Measurements from ENCODE around the gene PAGE2B. TPM values are rescaled to one million over a fixed set of nuclear protein-coding genes. Genes with fewer than 3 reads are reported as not detected.
"Not testable (repeated sequence)": the region's sequence is repeated elsewhere in the genome, so short reads cannot be mapped to it uniquely, and the experiment has no call there.

Gene PAGE2B
- total and polyA plus RNA-seq, 9 of the 15 experiments (the other 6 are each of a cell fraction or from before 2014, with no cell fraction given), result 1.8 to 36.0 (median 16.5) TPM

DNA sequence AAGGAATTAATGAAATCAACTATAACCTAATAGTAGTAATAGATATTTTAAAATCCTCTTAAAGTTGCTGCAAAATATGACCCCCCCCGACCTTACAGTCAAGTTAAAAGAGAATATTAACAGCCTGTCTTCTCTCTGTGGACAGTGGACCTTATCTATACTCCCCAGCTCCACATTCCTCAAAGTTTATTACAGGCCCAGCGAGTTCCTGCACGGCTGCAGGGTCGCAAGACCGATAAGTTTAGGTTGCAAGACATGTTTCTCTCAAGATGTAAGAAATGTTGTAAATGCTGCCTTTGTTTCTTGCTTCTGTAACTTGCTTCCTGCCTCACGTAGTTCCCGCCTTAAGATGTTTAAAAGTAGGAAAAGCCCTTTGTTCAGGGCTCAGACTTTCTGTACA lies 41.8 kb downstream of the PAGE2B start (continued):
- TF ChIP-seq, protein P1, sequence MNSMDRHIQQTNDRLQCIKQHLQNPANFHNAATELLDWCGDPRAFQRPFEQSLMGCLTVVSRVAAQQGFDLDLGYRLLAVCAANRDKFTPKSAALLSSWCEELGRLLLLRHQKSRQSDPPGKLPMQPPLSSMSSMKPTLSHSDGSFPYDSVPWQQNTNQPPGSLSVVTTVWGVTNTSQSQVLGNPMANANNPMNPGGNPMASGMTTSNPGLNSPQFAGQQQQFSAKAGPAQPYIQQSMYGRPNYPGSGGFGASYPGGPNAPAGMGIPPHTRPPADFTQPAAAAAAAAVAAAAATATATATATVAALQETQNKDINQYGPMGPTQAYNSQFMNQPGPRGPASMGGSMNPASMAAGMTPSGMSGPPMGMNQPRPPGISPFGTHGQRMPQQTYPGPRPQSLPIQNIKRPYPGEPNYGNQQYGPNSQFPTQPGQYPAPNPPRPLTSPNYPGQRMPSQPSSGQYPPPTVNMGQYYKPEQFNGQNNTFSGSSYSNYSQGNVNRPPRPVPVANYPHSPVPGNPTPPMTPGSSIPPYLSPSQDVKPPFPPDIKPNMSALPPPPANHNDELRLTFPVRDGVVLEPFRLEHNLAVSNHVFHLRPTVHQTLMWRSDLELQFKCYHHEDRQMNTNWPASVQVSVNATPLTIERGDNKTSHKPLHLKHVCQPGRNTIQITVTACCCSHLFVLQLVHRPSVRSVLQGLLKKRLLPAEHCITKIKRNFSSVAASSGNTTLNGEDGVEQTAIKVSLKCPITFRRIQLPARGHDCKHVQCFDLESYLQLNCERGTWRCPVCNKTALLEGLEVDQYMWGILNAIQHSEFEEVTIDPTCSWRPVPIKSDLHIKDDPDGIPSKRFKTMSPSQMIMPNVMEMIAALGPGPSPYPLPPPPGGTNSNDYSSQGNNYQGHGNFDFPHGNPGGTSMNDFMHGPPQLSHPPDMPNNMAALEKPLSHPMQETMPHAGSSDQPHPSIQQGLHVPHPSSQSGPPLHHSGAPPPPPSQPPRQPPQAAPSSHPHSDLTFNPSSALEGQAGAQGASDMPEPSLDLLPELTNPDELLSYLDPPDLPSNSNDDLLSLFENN (IDR thresholded peaks at IDR 0.05; ENCODE audit: low read depth in 2 of 2, low read length in 2 of 2), result peak in 1 of 2 experiments; percentile 79; a peak in 2 of 4 replicates
- peak; percentile 60; the same call in 1 of the 2 replicates for TF ChIP-seq RNF2 (IDR thresholded peaks at IDR 0.05)
- TF ChIP-seq CBFA2T3 (IDR thresholded peaks at IDR 0.05), result peak; percentile 95
- TF ChIP-seq TEAD1 (CRISPR knock-in tag; IDR thresholded peaks at IDR 0.05), result peak; percentile 87 to 95; a peak in 3 of 4 replicates
- TF ChIP-seq, protein P2, sequence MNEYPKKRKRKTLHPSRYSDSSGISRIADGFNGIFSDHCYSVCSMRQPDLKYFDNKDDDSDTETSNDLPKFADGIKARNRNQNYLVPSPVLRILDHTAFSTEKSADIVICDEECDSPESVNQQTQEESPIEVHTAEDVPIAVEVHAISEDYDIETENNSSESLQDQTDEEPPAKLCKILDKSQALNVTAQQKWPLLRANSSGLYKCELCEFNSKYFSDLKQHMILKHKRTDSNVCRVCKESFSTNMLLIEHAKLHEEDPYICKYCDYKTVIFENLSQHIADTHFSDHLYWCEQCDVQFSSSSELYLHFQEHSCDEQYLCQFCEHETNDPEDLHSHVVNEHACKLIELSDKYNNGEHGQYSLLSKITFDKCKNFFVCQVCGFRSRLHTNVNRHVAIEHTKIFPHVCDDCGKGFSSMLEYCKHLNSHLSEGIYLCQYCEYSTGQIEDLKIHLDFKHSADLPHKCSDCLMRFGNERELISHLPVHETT (CRISPR knock-in tag; conservative IDR thresholded peaks at IDR 0.05 in 1 of 2, IDR thresholded peaks at IDR 0.05 in 1 of 2), result 0 out of 4 replicates have a peak, but pooled peaks of 1 of the 2 experiments have one; percentile 44
- peak; percentile 94 for TF ChIP-seq NCOR1 (IDR thresholded peaks at IDR 0.05)
- peak; percentile 84 for TF ChIP-seq NFIC (IDR thresholded peaks at IDR 0.05)
- 0 out of 2 replicates have a peak, but pooled peaks have one; percentile 54 for TF ChIP-seq NCOA1 (IDR thresholded peaks at IDR 0.05; ENCODE audit: low read depth)
- TF ChIP-seq KDM1A (IDR thresholded peaks at IDR 0.05), result peak; percentile 83 to 84
- peak; percentile 92 for TF ChIP-seq SMARCA4 (IDR thresholded peaks at IDR 0.05)
- TF ChIP-seq SOX6 (IDR thresholded peaks at IDR 0.05), result peak; percentile 88
- peak; percentile 66 to 72; a peak in 3 of 4 replicates for TF ChIP-seq TRIM24 (IDR thresholded peaks at IDR 0.05)
- TF ChIP-seq, protein P3, sequence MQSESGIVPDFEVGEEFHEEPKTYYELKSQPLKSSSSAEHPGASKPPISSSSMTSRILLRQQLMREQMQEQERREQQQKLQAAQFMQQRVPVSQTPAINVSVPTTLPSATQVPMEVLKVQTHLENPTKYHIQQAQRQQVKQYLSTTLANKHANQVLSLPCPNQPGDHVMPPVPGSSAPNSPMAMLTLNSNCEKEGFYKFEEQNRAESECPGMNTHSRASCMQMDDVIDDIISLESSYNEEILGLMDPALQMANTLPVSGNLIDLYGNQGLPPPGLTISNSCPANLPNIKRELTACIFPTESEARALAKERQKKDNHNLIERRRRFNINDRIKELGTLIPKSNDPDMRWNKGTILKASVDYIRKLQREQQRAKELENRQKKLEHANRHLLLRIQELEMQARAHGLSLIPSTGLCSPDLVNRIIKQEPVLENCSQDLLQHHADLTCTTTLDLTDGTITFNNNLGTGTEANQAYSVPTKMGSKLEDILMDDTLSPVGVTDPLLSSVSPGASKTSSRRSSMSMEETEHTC (IDR thresholded peaks at IDR 0.05), result peak; percentile 53; the same call in 1 of the 2 replicates
- peak in 1 of 2 experiments; percentile 44; a peak in 2 of 4 replicates for TF ChIP-seq HDAC1 (IDR thresholded peaks at IDR 0.05)
- TF ChIP-seq NR2C2 (CRISPR knock-in tag; IDR thresholded peaks at IDR 0.05), result not testable (repeated sequence)
- TF ChIP-seq NR2C2 (tag; IDR thresholded peaks at IDR 0.05), result 0 out of 2 replicates have a peak, but pooled peaks have one; percentile 27
- TF ChIP-seq, protein P4, sequence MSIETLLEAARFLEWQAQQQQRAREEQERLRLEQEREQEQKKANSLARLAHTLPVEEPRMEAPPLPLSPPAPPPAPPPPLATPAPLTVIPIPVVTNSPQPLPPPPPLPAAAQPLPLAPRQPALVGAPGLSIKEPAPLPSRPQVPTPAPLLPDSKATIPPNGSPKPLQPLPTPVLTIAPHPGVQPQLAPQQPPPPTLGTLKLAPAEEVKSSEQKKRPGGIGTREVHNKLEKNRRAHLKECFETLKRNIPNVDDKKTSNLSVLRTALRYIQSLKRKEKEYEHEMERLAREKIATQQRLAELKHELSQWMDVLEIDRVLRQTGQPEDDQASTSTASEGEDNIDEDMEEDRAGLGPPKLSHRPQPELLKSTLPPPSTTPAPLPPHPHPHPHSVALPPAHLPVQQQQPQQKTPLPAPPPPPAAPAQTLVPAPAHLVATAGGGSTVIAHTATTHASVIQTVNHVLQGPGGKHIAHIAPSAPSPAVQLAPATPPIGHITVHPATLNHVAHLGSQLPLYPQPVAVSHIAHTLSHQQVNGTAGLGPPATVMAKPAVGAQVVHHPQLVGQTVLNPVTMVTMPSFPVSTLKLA (conservative IDR thresholded peaks at IDR 0.05), result peak in 1 of 2 experiments; percentile 45; a peak in 2 of 4 replicates
- TF ChIP-seq, protein P5, sequence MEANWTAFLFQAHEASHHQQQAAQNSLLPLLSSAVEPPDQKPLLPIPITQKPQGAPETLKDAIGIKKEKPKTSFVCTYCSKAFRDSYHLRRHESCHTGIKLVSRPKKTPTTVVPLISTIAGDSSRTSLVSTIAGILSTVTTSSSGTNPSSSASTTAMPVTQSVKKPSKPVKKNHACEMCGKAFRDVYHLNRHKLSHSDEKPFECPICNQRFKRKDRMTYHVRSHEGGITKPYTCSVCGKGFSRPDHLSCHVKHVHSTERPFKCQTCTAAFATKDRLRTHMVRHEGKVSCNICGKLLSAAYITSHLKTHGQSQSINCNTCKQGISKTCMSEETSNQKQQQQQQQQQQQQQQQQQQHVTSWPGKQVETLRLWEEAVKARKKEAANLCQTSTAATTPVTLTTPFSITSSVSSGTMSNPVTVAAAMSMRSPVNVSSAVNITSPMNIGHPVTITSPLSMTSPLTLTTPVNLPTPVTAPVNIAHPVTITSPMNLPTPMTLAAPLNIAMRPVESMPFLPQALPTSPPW (CRISPR knock-in tag; IDR thresholded peaks at IDR 0.05), result peak; percentile 79
- peak; percentile 83 for TF ChIP-seq POLR2AphosphoS5 (IDR thresholded peaks at IDR 0.05; ENCODE audit: control insufficient read depth, insufficient read depth, low read depth, low read length)
- peak; percentile 88 for TF ChIP-seq PML (IDR thresholded peaks at IDR 0.05; ENCODE audit: low read length)
